Measurements from ENCODE around the gene LRRC71.

Gene LRRC71

GRCh38 chr1:156947818-156948525 lies 27.5 kb downstream of the LRRC71 start:
- no peak for ATAC-seq
- TF ChIP-seq RARB (CRISPR knock-in tag; IDR thresholded peaks at IDR 0.05) (no peak), ZNF565 (CRISPR knock-in tag; conservative IDR thresholded peaks at IDR 0.05; ENCODE audit: low read depth) (no peak), ESRRG (CRISPR knock-in tag; IDR thresholded peaks at IDR 0.05) (no peak), ARNTL (CRISPR knock-in tag; IDR thresholded peaks at IDR 0.05; ENCODE audit: borderline replicate concordance, low read depth) (no peak), GLIS3 (CRISPR knock-in tag; IDR thresholded peaks at IDR 0.05) (no peak), TCF4 (CRISPR knock-in tag; IDR thresholded peaks at IDR 0.05; ENCODE audit: borderline replicate concordance) (no peak), BACH2 (CRISPR knock-in tag; IDR thresholded peaks at IDR 0.05; ENCODE audit: borderline replicate concordance) (no peak), CSRNP3 (CRISPR knock-in tag; IDR thresholded peaks at IDR 0.05) (no peak), ZFP30 (CRISPR knock-in tag; IDR thresholded peaks at IDR 0.05) (no peak), ZC3H10 (CRISPR knock-in tag; IDR thresholded peaks at IDR 0.05) (no peak), TOX (CRISPR knock-in tag; IDR thresholded peaks at IDR 0.05; ENCODE audit: borderline replicate concordance) (no peak), POU6F1 (CRISPR knock-in tag; IDR thresholded peaks at IDR 0.05; ENCODE audit: borderline replicate concordance, low read depth) (no peak), ZNF8 (CRISPR knock-in tag; IDR thresholded peaks at IDR 0.05) (no peak), TSHZ2 (CRISPR knock-in tag; IDR thresholded peaks at IDR 0.05) (no peak)

- TF ChIP-seq TCF4 (CRISPR knock-in tag; IDR thresholded peaks at IDR 0.05; ENCODE audit: borderline replicate concordance) (no peak), GLIS3 (CRISPR knock-in tag; IDR thresholded peaks at IDR 0.05) (no peak), TOX (CRISPR knock-in tag; IDR thresholded peaks at IDR 0.05; ENCODE audit: borderline replicate concordance) (no peak), CSRNP3 (CRISPR knock-in tag; IDR thresholded peaks at IDR 0.05) (no peak), ZC3H10 (CRISPR knock-in tag; IDR thresholded peaks at IDR 0.05) (no peak), SNAI2 (CRISPR knock-in tag; IDR thresholded peaks at IDR 0.05) (no peak), ARNTL (CRISPR knock-in tag; IDR thresholded peaks at IDR 0.05; ENCODE audit: borderline replicate concordance, low read depth) (no peak), OSR1 (CRISPR knock-in tag; IDR thresholded peaks at IDR 0.05) (no peak), ZNF565 (CRISPR knock-in tag; conservative IDR thresholded peaks at IDR 0.05; ENCODE audit: low read depth) (no peak), ISL1 (CRISPR knock-in tag; IDR thresholded peaks at IDR 0.05) (no peak)
- peak; percentile 35; the same call in 1 of the 3 replicates for ATAC-seq
Measured at GRCh38 chr1:156948708-156949107, 28.3 kb downstream of the LRRC71 start.

GRCh38 chr1:156949127-156949526 lies 28.7 kb downstream of the LRRC71 start:
- TF ChIP-seq CSRNP3 (CRISPR knock-in tag; IDR thresholded peaks at IDR 0.05), result no peak
- no peak for TF ChIP-seq TSHZ2 (CRISPR knock-in tag; IDR thresholded peaks at IDR 0.05)
- no peak for TF ChIP-seq ZFP30 (CRISPR knock-in tag; IDR thresholded peaks at IDR 0.05)
- no peak for TF ChIP-seq TCF4 (CRISPR knock-in tag; IDR thresholded peaks at IDR 0.05; ENCODE audit: borderline replicate concordance)
- TF ChIP-seq SNAI2 (CRISPR knock-in tag; IDR thresholded peaks at IDR 0.05), result no peak
- TF ChIP-seq CREB5 (CRISPR knock-in tag; IDR thresholded peaks at IDR 0.05; ENCODE audit: low read depth), result no peak
- no peak for TF ChIP-seq ZNF8 (CRISPR knock-in tag; IDR thresholded peaks at IDR 0.05)
- TF ChIP-seq ESRRG (CRISPR knock-in tag; IDR thresholded peaks at IDR 0.05), result no peak
- no peak for TF ChIP-seq RARB (CRISPR knock-in tag; IDR thresholded peaks at IDR 0.05)
- no peak for TF ChIP-seq TOX (CRISPR knock-in tag; IDR thresholded peaks at IDR 0.05; ENCODE audit: borderline replicate concordance)
- TF ChIP-seq GLIS3 (CRISPR knock-in tag; IDR thresholded peaks at IDR 0.05), result no peak
- no peak for TF ChIP-seq PPARA (CRISPR knock-in tag; IDR thresholded peaks at IDR 0.05; ENCODE audit: borderline replicate concordance)
- ATAC-seq, result no peak

All from SK-N-SH treated with all-trans-retinoic acid at 6 μM for 48 hours (cell line).